Neural progenitor cell (in vitro differentiated cells): ENCODE measurements around the gene PER2.

Experiments used
- CTCF ChIP-seq: fragments of 200-600 bp; sonication (generic); IDR thresholded peaks from 2 replicates; pipeline ENCODE4 v1.5.1; 2017; ENCODE audit warnings: antibody characterized with exemption, mild to moderate bottlenecking
- EZH2phosphoT487 ChIP-seq: fragments of 200-600 bp; sonication (generic); IDR thresholded peaks from 2 replicates; pipeline ENCODE4 v1.6.1; 2017; ENCODE audit warnings: antibody characterized with exemption

GRCh38 chr2:238228700-238229099 is 59.7 kb downstream of the PER2 start:
- TF ChIP-seq CTCF = no peak
- no peak for TF ChIP-seq EZH2phosphoT487
